ENCODE data around the gene LRRC8E. TPM values are rescaled to one million over a fixed set of nuclear protein-coding genes. Genes with fewer than 3 reads are reported as not detected.

LRRC8E gene
- total RNA-seq, 2 donors from 2014 or later: 2.8 to 3.4 TPM

DNA sequence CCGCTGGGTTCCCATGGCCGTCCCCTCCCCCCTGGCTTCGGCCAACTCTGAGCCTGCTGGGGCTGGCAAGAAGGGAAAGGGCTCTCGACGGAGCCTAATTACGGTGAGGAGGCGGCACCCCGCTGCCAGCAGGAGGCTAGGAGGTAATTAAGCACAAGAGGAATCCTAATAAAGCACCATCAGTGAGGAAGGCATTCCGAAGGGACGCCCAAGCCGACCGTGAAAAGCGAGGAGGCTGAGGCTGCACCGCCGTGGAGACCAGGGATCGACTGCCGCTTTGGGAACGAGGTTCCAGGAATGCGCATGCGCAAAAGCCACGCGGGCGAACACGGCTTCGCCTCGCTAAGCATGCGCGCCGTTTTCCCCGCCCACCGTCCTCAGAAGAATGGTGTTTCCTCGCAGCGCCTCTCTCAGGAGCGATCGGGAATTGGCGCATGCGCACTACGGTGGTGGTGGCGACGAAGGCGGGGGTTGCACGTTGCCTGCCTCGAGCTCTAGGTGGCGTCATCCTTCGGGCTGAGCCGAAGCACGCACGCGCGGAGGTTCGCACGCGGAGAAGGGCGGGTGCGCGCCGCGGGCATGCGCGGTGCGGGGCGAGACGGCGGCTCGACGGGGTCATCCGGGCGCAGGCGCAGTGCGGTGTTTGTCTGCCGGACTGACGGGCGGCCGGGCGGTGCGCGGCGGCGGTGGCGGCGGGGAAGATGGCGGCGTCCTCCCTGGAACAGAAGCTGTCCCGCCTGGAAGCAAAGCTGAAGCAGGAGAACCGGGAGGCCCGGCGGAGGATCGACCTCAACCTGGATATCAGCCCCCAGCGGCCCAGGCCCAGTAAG is 15.1 kb downstream of the LRRC8E start, which contains the start of gene MAP2K7:
MAP2K7 (plus strand) TSS at position 634 of the 830 bp plus-strand sequence; CDS start at position 702, 68 bp downstream.
- TF ChIP-seq, protein P1, sequence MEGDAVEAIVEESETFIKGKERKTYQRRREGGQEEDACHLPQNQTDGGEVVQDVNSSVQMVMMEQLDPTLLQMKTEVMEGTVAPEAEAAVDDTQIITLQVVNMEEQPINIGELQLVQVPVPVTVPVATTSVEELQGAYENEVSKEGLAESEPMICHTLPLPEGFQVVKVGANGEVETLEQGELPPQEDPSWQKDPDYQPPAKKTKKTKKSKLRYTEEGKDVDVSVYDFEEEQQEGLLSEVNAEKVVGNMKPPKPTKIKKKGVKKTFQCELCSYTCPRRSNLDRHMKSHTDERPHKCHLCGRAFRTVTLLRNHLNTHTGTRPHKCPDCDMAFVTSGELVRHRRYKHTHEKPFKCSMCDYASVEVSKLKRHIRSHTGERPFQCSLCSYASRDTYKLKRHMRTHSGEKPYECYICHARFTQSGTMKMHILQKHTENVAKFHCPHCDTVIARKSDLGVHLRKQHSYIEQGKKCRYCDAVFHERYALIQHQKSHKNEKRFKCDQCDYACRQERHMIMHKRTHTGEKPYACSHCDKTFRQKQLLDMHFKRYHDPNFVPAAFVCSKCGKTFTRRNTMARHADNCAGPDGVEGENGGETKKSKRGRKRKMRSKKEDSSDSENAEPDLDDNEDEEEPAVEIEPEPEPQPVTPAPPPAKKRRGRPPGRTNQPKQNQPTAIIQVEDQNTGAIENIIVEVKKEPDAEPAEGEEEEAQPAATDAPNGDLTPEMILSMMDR (conservative IDR thresholded peaks at IDR 0.05): peak; percentile 68

DNA sequence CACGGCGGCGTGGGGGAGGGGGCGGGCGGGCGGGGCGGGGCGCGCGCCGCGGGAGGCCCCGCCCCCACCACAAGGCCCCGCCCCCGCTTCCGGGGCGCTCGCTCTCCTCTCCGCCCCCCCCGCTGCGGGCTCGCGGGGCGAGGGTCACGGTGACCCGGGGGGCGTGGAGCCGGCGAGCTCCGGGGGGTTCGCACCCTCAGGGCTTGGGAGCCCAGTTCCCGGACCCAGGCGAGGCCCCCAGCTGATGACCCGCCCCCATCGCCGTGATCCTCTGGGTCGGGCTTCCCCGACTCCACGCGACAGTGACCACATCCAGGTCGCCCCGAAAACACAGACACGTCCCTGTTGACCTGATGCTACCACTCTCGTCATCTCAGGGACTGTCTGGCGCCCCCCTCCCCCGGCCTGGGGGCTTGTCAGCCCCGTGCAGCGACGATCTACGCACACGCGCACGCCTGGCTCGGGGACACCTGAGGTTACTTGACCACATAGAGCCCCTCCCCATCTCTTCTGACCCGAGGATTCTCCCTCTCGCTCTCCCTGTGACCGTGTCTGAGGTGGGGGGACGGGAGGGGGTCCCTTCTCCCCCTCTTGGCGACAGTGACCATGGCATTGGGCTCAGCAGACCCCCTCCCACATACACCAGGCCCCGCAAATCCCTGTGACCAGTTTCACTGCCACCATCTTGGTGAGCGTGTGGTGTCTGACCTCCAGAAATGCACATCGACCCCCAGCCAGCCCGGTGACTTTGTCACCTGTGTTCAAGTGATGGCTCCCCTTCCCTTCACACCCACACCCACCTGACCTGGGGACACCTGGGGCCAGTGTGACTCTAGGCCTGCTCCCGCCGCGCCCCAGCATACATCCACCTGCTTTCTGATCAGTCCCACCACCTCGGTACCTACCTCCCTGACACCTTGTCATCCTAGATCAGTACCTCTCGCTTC is 16.0 kb downstream of the LRRC8E start:
- H3K4me3 Mint-ChIP-seq: peak overlapping the region; percentile 81
- Histone ChIP-seq H3K9ac (ENCODE audit: extremely low read depth, low read length, poor library complexity, severe bottlenecking) (peak overlapping the region; percentile 66), H3K27ac (ENCODE audit: low read depth, low read length) (no peak overlapping the region), H3K27me3 (ENCODE audit: control insufficient read depth, insufficient read depth, low read length, poor library complexity, severe bottlenecking) (no peaks in the 10 kb centered on the region), H3K4me3 (ENCODE audit: low read length) (peak overlapping the region; percentile 91), H3K4me1 (ENCODE audit: control insufficient read depth, insufficient read depth, low read length) (no peaks in the 10 kb centered on the region), H3K9me3 (ENCODE audit: control insufficient read depth, low read length) (no peaks in the 10 kb centered on the region), H3K36me3 (ENCODE audit: control insufficient read depth, insufficient read depth, low read length) (peaks cover 15% of the 10 kb centered on the region)
- no peaks in the 10 kb centered on the region for H3K27me3 Mint-ChIP-seq (ENCODE audit: insufficient read depth)
- H3K9me3 Mint-ChIP-seq: no peaks in the 10 kb centered on the region
- DNase-seq: peak; percentile 74
- H3K36me3 Mint-ChIP-seq (ENCODE audit: low read depth): peaks cover 7% of the 10 kb centered on the region
- H3K4me1 Mint-ChIP-seq: peaks cover 11% of the 10 kb centered on the region
- peak overlapping the region; percentile 91 for H3K27ac Mint-ChIP-seq
- TF ChIP-seq, protein P1 (conservative IDR thresholded peaks at IDR 0.05): no peak
- 14 to 30% methylated on average over 12 to 58 of the region's 68 CpGs for WGBS, 2 experiments (ENCODE audit: insufficient coverage in 1 of 2, insufficient read length in 1 of 2)

More for the DNA sequence above, 15.1 kb downstream of the LRRC8E start, which contains the start of gene MAP2K7:
- Histone ChIP-seq H3K9ac (ENCODE audit: extremely low read depth, low read length, poor library complexity, severe bottlenecking) (peak within 1 kb of the TSS; percentile 82), H3K36me3 (ENCODE audit: control insufficient read depth, insufficient read depth, low read length) (peaks cover 15% of the 10 kb centered on the region), H3K4me3 (ENCODE audit: low read length) (peak within 1 kb of the TSS; percentile 91), H3K27me3 (ENCODE audit: control insufficient read depth, insufficient read depth, low read length, poor library complexity, severe bottlenecking) (no peaks in the 10 kb centered on the region), H3K4me1 (ENCODE audit: control insufficient read depth, insufficient read depth, low read length) (no peaks in the 10 kb centered on the region), H3K27ac (ENCODE audit: low read depth, low read length) (peak within 1 kb of the TSS; percentile 80), H3K9me3 (ENCODE audit: control insufficient read depth, low read length) (no peaks in the 10 kb centered on the region)
- 0 to 1% methylated on average over 37 to 89 of the region's 89 CpGs for whole genome bisulfite sequencing, 2 experiments (ENCODE audit: insufficient coverage in 1 of 2, insufficient read length in 1 of 2)
- Mint-ChIP-seq H3K27ac (peak within 1 kb of the TSS; percentile 91), H3K4me1 (peaks cover 11% of the 10 kb centered on the region), H3K27me3 (ENCODE audit: insufficient read depth) (no peaks in the 10 kb centered on the region), H3K4me3 (peak within 1 kb of the TSS; percentile 81), H3K9me3 (no peaks in the 10 kb centered on the region), H3K36me3 (ENCODE audit: low read depth) (peaks cover 11% of the 10 kb centered on the region)
- peak; percentile 100 for DNase-seq

DNA sequence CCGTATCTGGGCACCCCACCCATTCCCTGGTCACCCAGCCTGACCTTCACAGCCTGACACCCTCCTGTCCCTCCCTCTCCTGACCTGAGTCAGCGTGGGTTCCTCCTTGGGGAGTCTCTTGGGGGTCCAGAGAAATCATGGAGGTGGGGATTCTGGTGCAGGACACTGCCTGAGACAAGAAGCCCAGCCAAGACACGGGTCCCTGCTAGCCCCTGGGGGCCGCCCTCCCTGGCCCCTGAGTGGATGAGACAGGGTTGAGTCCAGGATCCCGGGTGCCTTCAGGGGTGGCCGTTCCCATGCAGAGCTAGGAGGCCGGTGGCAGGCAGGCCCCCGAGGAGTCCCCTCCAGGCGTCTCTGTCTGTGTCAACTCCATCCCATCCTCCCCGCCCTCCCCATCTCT is 17.0 kb downstream of the LRRC8E start:
- H3K27me3 ChIP-seq (ENCODE audit: control insufficient read depth, insufficient read depth, low read length, poor library complexity, severe bottlenecking): no peaks in the 10 kb centered on the region
- H3K36me3 ChIP-seq (ENCODE audit: control insufficient read depth, insufficient read depth, low read length): peaks cover 17% of the 10 kb centered on the region
- no peak overlapping the region for H3K27ac ChIP-seq (ENCODE audit: low read depth, low read length)
- no peak overlapping the region for H3K9ac ChIP-seq (ENCODE audit: extremely low read depth, low read length, poor library complexity, severe bottlenecking)
- Mint-ChIP-seq H3K4me1 (peaks cover 11% of the 10 kb centered on the region), H3K27me3 (ENCODE audit: insufficient read depth) (no peaks in the 10 kb centered on the region), H3K9me3 (no peaks in the 10 kb centered on the region), H3K27ac (peak overlapping the region; percentile 12), H3K36me3 (ENCODE audit: low read depth) (peaks cover 4% of the 10 kb centered on the region), H3K4me3 (peak overlapping the region; percentile 81)
- no peaks in the 10 kb centered on the region for H3K9me3 ChIP-seq (ENCODE audit: control insufficient read depth, low read length)
- H3K4me3 ChIP-seq (ENCODE audit: low read length): peak overlapping the region; percentile 91
- TF ChIP-seq, protein P1 (conservative IDR thresholded peaks at IDR 0.05): no peak
- WGBS, 2 experiments (ENCODE audit: insufficient coverage in 1 of 2, insufficient read length in 1 of 2): 61 to 83% methylated on average over 5 to 10 of the region's 10 CpGs
- no peak for DNase-seq
- H3K4me1 ChIP-seq (ENCODE audit: control insufficient read depth, insufficient read depth, low read length): no peaks in the 10 kb centered on the region

Measured in endodermal cell (in vitro differentiated cells).